ENCODE results near the gene ZBTB49.

ZBTB49 gene

DNA sequence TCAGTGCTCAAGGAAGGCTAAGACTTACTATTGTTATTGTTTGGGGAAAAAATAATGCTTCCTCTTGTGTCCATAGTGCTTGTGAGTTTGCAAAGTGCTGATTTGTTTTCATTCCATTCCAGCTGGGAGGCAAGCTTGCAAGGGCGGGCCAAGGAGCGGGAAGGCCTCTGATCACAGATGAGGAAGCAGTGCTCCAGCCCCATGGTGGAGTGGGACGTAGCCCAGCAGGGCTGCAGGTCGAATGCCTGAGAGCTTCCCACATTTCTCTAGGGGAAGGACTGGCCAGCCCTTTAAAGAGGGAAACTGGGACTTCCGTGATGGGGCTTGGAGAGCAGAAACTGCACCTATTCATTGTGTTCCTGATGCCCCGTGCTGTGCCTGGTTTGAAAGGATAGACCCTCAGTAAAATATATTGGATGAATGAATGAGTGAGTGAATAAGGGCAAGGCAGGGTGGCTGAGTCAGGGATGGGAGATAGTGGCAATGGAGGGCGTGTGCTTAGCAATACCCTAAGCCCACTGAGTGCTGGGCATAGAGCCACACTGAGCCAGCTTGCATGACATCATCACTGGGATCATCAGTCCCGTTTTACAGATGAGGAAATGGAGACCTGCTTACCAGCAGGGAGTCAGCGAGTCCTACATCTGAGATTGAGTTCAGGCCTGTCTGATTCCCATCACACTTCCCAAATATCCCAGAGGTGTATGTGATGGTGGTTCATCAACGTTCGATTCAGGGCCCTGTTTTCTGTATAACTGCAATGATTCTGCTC, 78.9 kb downstream of the ZBTB49 start:
- Histone ChIP-seq H3F3A (ENCODE audit: insufficient read depth, low read length) (no peaks in the 10 kb centered on the region), H3K36me3 (ENCODE audit: insufficient read depth, low read length) (no peaks in the 10 kb centered on the region), H3K27ac (ENCODE audit: low read depth, low read length, poor library complexity, severe bottlenecking) (no peak overlapping the region), H3K4me3 (ENCODE audit: low read depth, low read length, poor library complexity, severe bottlenecking) (no peak overlapping the region), H3K4me1 (ENCODE audit: insufficient read depth, low read length, severe bottlenecking) (peaks cover 8% of the 10 kb centered on the region), H3K4me2 (ENCODE audit: low read length) (no peak overlapping the region), H3K9me2 (ENCODE audit: low read depth, low read length) (no peaks in the 10 kb centered on the region), H3K79me2 (ENCODE audit: insufficient read depth, low read length) (no peaks in the 10 kb centered on the region), H2AFZ (ENCODE audit: low read length) (no peak overlapping the region), H3K9ac (ENCODE audit: low read length) (no peak overlapping the region), H3K27me3 (ENCODE audit: insufficient read depth, low read length) (no peaks in the 10 kb centered on the region), H4K20me1 (ENCODE audit: insufficient read depth, low read length) (no peaks in the 10 kb centered on the region), H3K9me3 (ENCODE audit: low read length) (no peaks in the 10 kb centered on the region; the same call in 1 of the 2 replicates)
- TF ChIP-seq, protein P1, sequence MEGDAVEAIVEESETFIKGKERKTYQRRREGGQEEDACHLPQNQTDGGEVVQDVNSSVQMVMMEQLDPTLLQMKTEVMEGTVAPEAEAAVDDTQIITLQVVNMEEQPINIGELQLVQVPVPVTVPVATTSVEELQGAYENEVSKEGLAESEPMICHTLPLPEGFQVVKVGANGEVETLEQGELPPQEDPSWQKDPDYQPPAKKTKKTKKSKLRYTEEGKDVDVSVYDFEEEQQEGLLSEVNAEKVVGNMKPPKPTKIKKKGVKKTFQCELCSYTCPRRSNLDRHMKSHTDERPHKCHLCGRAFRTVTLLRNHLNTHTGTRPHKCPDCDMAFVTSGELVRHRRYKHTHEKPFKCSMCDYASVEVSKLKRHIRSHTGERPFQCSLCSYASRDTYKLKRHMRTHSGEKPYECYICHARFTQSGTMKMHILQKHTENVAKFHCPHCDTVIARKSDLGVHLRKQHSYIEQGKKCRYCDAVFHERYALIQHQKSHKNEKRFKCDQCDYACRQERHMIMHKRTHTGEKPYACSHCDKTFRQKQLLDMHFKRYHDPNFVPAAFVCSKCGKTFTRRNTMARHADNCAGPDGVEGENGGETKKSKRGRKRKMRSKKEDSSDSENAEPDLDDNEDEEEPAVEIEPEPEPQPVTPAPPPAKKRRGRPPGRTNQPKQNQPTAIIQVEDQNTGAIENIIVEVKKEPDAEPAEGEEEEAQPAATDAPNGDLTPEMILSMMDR (IDR thresholded peaks at IDR 0.05; ENCODE audit: low read length): no peak
- no peak for TF ChIP-seq EZH2 (IDR thresholded peaks at IDR 0.05; ENCODE audit: borderline replicate concordance, low read length)
